B cell (primary cell): ENCODE data around the gene USP9X.

Source experiments
- EZH2 ChIP-seq: IDR thresholded peaks from 2 replicates; pipeline ENCODE4 v1.6.1; 2012; ENCODE audit warnings: borderline replicate concordance, low read depth, mild to moderate bottlenecking, moderate library complexity, low read length; ENCODE audit not compliant: insufficient read depth, poor library complexity, severe bottlenecking
- TF ChIP-seq, protein P1 (sequence below): fragments of 200-600 bp; IDR thresholded peaks from one replicate; pipeline ENCODE4 v1.8.0; 2022; ENCODE audit warnings: antibody characterized with exemption, mild to moderate bottlenecking

- TF ChIP-seq, protein P1, sequence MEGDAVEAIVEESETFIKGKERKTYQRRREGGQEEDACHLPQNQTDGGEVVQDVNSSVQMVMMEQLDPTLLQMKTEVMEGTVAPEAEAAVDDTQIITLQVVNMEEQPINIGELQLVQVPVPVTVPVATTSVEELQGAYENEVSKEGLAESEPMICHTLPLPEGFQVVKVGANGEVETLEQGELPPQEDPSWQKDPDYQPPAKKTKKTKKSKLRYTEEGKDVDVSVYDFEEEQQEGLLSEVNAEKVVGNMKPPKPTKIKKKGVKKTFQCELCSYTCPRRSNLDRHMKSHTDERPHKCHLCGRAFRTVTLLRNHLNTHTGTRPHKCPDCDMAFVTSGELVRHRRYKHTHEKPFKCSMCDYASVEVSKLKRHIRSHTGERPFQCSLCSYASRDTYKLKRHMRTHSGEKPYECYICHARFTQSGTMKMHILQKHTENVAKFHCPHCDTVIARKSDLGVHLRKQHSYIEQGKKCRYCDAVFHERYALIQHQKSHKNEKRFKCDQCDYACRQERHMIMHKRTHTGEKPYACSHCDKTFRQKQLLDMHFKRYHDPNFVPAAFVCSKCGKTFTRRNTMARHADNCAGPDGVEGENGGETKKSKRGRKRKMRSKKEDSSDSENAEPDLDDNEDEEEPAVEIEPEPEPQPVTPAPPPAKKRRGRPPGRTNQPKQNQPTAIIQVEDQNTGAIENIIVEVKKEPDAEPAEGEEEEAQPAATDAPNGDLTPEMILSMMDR = peak; percentile 71
- TF ChIP-seq EZH2 = no peak
Observed at GRCh38 chrX:41180194-41180908, 95.1 kb downstream of the USP9X start.
